Islet of Langerhans (tissue), 1 donor: Measurements from ENCODE around the gene PRR20B.
"Not testable (repeated sequence)": the region's sequence is repeated elsewhere in the genome, so short reads cannot be mapped to it uniquely, and the experiment has no call there.

Experiments used
- FAIRE-seq: peaks from one replicate; lab custom pipeline; 2011; peaks lifted over from hg19 to GRCh38; lab: Jason Lieb, UNC

PRR20B gene

DNA sequence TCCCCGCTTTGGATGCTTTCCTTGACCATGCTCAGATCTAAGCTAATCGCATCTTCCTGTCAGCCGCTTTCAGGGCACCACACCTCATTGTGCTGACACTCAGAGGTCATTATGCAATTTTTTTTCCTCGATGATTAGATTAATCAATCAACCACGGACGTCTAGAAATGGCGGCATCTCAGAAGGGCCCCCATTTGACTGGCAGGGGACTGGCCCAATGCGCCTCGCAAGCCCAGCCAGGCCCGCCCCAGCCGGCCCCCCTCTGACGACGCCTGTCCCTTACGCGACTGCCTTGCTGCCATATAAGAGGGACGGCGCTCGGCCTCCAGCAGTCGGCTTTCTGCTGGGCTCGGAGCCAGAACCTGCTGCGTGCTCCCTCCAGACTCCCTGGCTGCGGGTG lies at the start of gene PRR20B:
PRR20B (plus strand) TSS at position 301 of the 400 bp plus-strand sequence. CDS start 387 bp downstream, outside the sequence.
- FAIRE-seq, result not testable (repeated sequence)

DNA sequence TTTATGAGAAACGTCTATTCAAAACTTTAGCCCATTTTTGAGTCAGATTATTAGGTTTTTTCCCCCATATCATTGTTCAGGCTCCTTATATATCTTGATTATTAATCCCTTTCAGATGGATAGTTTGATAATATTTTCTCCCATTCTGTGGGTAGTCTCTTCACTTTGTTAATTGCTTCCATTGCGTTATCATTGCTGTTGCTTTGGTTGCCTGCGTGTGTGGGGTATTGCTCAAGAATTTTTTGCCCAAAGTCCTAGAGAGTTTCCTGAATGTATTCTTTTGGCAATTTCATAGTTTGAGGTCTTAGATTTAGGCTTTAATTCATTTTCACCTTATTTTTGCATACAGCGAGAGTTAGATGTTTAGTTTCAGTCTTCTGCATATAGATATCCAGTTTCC lies 32.3 kb upstream of the PRR20B start:
- no peak for FAIRE-seq

DNA sequence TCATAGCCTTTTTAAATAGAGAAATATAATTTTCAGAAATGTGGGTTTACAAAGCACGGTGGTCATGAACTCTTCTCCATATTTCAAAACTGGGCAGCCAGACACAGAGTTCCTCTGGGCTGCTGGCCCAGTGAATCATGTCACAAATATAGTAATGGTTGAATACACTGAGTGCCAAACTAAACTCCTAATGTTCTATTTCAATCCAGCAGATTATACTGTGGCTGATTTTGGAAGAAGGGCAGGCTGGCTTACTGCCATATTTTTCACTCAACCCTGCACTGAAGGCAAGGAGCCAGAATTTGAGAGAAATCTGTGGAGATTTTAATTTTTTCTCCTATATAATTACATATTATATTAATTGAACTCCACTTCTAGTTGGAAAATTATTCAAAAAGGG lies 23.6 kb upstream of the PRR20B start:
- no peak for FAIRE-seq

DNA sequence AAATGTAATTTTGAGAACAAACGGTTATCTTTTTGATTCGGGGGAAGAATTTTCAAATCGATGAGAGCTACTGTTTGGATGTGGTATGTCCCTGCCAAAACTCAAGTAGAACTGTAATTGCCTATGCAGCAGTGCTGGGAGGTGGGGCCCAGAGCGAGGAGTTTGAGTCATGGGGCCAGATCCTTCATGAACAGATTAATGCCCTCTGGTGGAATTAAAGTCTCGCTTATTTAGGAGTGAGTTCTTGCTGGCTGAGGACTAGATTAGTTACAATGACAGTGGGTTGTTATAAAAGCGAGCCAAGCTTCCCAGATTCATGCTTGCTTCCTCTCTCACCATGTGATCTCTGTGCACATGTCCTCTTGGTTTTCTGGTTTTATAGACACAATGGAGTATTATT lies 18.4 kb upstream of the PRR20B start:
- FAIRE-seq, result no peak

- no peak for FAIRE-seq
Measured at GRCh38 chr13:57136093-57136492, 11.2 kb upstream of the PRR20B start.

DNA sequence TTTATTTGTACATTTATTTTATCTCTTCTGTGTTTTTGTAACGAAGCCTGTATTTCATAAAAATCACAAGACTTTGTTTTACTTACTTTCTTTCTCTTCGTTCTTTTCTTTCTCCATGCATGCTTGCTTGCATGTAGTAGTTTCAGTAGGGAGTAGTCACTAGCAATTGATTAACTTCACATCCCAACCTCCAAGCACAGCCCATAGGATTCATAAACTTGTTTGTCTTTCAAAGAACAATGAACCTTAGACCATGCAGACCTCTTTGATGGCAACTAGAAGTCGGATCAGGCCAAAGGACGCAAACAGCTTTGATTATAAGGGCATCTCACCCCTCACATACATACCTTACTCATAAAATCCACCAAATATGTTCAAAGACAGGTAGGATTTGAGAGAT lies 9.7 kb upstream of the PRR20B start:
- no peak for FAIRE-seq

DNA sequence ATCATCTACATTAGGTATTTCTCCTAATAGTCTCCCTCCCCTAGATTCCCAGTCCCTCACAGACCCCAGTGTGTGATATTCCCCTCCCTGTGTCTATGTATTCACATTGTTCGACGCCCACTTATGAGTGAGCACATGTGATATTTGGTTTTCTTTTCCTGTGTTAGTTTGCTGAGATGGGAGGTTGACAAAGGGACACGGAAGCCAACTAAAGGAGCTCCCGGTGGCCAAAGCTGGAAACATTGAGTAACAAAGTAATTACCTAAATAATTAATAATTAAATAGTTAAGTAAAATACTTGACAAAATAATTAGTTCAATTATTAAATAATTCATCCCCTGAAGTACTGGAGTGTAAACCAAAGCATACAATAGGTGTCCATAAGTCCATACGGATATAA lies 8.3 kb upstream of the PRR20B start:
- FAIRE-seq, result peak; percentile 53

GRCh38 chr13:57139781-57140180 lies 7.5 kb upstream of the PRR20B start:
- FAIRE-seq, result not testable (repeated sequence)

GRCh38 chr13:57140235-57140968 lies 6.9 kb upstream of the PRR20B start, which contains the start of gene PRR20A:
Gene PRR20A (plus strand): TSS chr13:57140918. CDS start chr13:57141305, 387 bp downstream.
- not testable (repeated sequence) for FAIRE-seq

- FAIRE-seq, result not testable (repeated sequence)
Measured at GRCh38 chr13:57148106-57148505, 818 bp downstream of the PRR20B start.

- FAIRE-seq, result not testable (repeated sequence)
Measured at GRCh38 chr13:57153761-57154160, 6.5 kb downstream of the PRR20B start, which contains the start of gene PRR20C. Gene PRR20C (plus strand): TSS chr13:57154061. CDS start chr13:57154448, 387 bp downstream.

DNA sequence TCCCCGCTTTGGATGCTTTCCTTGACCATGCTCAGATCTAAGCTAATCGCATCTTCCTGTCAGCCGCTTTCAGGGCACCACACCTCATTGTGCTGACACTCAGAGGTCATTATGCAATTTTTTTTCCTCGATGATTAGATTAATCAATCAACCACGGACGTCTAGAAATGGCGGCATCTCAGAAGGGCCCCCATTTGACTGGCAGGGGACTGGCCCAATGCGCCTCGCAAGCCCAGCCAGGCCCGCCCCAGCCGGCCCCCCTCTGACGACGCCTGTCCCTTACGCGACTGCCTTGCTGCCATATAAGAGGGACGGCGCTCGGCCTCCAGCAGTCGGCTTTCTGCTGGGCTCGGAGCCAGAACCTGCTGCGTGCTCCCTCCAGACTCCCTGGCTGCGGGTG lies 13.0 kb downstream of the PRR20B start, which contains the start of gene PRR20D:
PRR20D (plus strand) TSS at position 301 of the 400 bp plus-strand sequence. CDS start 387 bp downstream, outside the sequence.
- FAIRE-seq, result not testable (repeated sequence)

DNA sequence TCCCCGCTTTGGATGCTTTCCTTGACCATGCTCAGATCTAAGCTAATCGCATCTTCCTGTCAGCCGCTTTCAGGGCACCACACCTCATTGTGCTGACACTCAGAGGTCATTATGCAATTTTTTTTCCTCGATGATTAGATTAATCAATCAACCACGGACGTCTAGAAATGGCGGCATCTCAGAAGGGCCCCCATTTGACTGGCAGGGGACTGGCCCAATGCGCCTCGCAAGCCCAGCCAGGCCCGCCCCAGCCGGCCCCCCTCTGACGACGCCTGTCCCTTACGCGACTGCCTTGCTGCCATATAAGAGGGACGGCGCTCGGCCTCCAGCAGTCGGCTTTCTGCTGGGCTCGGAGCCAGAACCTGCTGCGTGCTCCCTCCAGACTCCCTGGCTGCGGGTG lies 19.6 kb downstream of the PRR20B start, which contains the start of gene PRR20E:
PRR20E (plus strand) TSS at position 301 of the 400 bp plus-strand sequence. CDS start 387 bp downstream, outside the sequence.
- FAIRE-seq, result not testable (repeated sequence)

- no peak for FAIRE-seq
Measured at GRCh38 chr13:57191667-57192066, 44.4 kb downstream of the PRR20B start.
